GM15510 (cell line): ENCODE data around the gene ZDHHC24.
A peak's percentile ranks its signal among the peaks of the same experiment; 100 is the strongest.

ENCODE experiments used
- POLR2A ChIP-seq: IDR thresholded peaks from 3 replicates; pipeline ENCODE4 v1.6.1; 2011; ENCODE audit warnings: borderline replicate concordance; ENCODE audit not compliant: insufficient read length; ENCODE audit errors: extremely low read depth

ZDHHC24 gene, protein sequence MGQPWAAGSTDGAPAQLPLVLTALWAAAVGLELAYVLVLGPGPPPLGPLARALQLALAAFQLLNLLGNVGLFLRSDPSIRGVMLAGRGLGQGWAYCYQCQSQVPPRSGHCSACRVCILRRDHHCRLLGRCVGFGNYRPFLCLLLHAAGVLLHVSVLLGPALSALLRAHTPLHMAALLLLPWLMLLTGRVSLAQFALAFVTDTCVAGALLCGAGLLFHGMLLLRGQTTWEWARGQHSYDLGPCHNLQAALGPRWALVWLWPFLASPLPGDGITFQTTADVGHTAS

DNA sequence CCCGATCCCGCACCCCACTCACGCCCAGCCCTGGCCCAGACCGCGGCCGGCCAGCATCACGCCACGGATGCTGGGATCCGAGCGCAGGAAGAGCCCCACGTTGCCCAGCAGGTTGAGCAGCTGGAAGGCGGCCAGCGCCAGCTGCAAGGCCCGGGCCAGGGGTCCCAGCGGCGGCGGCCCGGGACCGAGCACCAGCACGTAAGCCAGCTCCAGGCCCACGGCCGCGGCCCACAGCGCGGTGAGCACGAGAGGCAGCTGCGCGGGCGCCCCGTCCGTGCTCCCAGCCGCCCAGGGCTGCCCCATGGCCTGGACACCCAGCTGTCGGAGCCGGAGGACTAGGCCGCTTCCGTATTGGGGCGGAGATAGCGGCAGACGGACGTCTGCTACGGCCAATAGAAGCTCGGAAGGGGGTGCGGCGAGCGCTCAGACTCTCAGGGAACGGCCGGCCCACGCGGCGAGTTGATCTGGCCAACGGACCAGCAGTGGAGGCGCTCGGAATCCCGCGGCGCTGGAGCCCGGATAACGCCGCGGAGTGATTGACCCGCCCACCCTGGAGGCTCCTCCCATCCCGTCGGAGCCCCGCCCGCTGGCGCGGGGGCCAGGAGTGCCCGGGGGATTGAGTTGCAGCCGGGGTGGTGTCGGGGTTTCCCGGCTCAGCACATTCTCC, at the start of gene ZDHHC24:
Gene ZDHHC24, minus strand, starts transcription at position 348 of the 667 bp plus-strand sequence. Its CDS starts 45 bp downstream, at position 303.
- TF ChIP-seq POLR2A, result peak; percentile 73

DNA sequence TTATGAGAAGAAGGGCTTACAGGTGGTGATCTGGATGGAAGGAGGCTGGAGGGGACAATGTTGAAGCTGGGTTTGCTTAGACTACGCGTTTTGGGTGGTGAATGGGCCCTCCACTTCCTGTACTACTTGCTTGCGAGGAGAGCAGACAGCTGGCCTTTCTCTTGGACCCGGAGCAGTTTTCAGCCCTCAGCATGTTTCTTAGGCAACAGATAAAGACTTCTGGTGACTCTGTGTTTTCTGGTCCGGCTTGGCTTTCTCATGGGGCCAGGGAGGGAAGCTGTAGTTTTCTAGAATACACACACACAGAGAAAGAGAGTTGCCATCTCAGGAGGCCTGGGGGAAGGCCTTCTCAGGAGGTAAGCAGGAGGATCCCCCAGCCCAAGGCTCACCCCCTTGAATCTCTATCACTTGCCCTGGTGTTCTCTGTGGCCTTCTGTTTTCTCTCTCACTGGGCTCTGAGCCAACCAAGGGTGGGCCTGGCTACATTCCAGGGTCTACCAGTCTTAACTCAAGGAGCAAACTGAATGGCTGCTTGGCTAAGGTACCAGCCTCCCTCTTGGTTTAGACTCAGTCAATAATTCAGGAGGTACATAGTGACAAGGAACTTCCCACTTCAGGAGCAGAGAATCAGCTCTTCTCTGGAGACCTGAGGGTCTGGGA, 49.5 kb upstream of the ZDHHC24 start:
- TF ChIP-seq POLR2A, result no peak

DNA sequence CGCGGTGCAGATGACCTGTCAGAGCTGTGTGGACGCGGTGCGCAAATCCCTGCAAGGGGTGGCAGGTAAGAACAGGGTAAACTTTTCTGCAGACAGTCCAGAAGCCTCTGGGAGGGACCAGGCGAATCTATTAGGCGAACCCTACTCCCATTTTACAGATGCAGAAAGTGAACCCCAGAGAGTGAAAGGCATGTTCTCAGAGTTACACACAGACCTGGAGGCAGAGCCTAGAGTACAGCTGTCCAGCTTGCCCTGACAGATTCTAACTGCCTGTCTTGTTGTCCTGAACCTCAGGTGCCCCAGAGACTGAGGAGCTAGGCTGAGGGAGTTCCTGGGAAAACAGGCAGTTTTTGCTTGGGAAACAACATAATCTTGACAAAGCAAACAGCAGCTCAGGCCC, 47.8 kb upstream of the ZDHHC24 start:
- no peak for TF ChIP-seq POLR2A

DNA sequence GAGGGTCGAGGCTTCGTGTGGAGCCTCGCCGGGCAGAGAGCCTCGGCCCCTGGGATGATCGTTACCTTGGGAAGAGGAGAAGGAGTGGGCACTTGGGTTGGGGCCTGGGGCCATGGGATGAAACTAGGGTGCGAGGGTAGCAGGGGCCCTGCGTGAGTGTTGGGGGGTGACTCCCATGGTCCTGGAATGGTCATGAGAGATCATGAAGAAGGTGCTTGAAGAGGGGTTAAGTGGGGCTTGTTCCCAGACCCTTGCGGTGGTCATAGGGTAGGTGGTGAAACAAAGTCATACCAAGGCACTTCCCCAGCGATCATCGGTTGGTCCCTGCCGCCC, 47.4 kb upstream of the ZDHHC24 start:
- no peak for TF ChIP-seq POLR2A

DNA sequence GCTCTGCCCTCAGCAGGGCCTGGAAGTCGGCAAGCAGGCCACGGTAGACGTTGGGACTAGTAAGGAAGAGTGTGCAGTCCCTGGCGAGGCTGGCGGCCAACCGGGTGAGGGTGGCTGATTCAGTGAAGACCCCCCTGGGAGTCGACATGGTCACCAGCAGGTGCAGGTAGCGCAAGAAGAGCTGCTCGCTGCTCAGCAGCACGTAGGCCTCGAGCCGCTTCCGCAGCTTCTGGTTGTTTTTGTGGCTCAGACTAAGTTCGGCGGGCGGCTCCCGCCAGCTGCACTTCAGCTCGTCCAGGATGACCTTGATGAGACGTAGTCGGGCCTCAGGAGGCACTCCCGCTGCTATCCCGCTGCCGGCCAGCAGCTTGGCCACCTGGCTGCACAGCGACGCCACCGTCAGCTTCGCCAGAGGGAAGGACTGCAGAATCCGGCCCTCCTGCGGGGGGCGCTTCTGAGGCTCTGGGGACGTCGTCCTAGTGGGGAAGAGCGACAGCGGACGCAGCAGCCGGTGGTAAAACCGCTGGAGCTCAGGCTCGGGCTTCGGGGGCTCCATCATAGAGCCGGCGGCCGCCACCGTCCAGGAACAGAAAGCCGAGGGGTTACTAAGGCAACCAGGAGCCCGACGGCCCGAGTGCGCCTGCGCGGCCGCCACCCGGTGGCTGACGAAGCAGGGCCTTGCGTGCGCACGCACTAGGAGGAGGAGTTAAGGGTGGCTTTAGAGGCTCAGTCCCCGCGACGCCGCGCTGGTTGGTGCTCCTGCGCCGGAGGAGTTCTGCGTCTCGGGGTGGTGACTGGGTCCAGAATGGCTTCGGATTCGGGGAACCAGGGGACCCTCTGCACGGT, 46.8 kb upstream of the ZDHHC24 start, which contains the start of the genes CCDC87 and CCS:
Gene CCDC87, minus strand, starts transcription at position 607 of the 846 bp plus-strand sequence. Its CDS starts 48 bp downstream, at position 559.
Gene CCS, plus strand, starts transcription at position 729 of the 846 bp plus-strand sequence. Its CDS starts 77 bp downstream, at position 806.
- TF ChIP-seq POLR2A, result peak; percentile 98

DNA sequence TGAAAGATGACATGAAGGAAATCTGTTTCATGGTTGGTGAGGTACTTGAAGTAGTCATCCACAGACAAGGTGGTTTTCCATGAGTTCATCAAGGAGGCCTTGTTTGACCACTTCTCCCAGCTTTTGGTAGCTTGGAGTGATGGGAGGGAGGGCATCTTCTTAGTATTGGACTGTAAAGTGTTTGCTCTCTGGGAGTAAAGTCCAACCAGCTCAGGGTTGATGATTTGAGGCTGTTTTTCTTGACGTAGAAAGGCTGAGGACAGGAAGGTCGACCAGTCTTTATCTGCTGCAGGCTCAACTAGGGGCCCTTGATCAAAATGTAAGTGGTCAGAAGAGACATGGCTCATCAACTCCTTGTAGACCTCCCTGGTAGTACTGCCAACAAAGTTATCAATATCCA, 45.3 kb upstream of the ZDHHC24 start:
- no peak for TF ChIP-seq POLR2A

DNA sequence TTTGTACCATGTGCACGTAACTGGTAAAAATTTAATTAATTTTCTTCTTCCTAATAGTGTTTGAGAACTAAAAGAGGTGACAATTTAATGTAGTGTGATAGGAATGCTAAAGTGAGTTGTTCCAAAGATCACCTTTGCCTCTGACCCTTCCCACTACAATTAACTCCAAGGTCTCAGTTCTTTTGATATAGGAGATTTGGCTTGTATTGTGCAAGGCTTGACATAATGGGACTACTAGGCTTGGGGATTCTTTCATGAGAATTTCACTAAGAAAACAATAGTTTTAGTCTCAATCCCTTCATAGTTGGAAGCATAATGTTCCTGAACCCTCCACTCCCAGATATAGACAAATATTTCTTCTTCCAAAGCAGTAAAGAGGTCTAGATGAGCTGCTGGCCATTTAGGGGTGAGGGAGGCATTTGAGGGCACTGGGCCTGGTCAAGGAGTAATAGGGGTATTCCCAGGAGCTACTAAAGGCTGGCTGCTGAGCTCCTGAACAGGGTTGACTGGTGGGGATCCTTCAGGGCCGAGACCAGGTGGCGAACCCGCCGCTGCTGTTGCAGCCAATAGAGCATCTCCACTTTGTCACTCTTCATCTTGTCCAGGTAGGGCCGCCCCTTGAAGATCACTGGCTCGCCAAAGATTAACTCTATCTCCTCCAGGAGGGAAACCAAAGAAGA, 44.3 kb upstream of the ZDHHC24 start:
- no peak for TF ChIP-seq POLR2A

DNA sequence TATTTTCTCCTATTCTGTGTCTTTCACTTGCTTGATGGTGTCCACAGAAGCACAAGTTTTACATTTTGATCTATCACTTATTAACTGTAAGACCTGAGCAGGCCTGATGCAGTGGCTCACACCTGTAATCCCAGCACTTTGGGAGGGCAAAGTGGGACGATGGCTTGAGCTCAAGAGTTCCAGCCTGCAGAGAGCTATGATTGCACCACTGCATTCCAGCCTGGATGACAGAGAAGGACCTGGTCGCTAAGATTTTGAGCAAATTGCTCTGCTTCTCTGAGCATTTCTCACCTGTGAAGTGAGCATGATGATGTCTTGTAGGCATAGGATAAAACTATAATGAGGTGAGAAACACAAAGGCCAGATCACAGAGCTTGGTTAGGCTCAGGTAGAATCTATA, 40.3 kb upstream of the ZDHHC24 start:
- no peak for TF ChIP-seq POLR2A

DNA sequence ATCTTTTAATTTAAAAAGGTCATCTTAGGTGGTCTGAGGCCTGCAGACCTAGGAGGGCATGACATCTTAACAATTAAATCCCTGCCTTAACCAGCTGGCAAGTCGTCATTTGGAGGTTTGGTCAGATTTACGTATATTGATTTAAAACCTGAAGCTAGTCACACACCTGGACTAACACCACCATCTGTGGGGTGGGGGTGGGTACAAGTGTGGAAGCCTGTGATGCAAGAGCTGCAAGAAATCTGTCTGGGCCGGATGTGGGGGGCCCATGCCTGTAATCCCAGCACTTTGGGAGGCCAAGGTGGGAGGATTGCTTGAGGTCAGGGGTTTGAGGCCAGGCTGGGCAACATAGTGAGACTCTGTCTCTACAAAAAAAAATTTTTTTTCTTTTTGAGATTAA, 35.4 kb upstream of the ZDHHC24 start:
- TF ChIP-seq POLR2A, result no peak

DNA sequence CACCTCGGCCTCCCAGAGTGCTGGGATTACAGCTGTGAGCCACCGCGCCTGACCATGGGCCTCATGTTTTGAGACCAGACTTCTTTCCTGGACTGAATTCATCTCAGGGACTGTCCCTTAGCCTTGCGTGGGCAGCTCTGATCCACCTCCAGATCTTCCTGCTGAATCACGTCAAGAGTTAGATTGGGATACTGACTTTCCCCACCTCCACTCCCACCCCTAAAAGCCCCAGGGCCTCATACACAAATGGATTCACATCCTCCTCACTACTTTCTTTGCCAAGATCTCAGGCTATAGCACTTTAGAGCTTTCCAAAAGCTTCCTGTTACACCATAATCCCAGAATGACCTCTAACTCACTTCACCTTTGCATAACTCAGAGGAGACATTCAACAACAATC, 35.0 kb upstream of the ZDHHC24 start:
- TF ChIP-seq POLR2A, result no peak

DNA sequence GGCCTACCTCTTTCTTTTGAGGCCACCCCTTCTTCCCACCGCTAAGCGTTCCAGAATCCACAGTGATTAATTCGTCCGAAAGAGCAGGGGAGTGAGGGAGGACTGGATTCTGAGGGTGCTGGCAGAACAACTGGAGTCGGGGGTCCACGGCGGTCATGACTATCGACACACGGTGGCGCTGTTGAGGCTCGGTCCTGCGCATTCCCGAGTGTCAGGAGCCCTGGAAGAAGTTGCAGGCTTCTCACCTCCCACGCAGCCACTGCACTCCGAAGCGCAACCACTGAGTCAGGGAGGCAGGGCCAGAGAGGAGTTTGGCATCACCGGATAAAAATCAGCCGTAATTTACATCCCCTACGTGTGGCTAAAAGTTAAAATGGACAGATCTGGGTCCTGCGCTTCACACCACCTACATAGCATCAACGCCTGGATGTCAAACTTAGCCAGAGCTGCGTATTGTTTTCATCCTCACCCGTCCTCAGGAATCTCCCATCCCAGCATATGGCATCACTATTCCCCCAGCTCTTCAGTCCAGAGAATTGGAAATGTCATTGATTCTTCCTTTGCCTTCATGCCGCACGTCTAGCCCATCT, 33.3 kb upstream of the ZDHHC24 start:
- TF ChIP-seq POLR2A, result no peak

DNA sequence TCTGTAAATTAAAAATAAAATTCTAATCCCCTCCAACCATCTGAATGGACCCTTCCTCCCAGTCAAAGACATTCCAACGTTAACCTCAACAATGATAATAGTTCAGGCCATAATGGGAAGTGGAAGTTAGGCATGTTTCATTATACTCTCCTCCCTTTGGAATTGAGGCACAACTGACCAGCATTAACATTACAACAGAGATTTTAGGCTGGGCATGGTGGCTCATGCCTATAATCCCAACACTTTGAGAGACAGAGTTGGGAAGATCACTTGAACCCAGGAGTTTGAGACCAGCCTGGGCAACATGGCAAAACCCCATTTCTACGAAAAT, 25.0 kb upstream of the ZDHHC24 start:
- TF ChIP-seq POLR2A, result no peak

DNA sequence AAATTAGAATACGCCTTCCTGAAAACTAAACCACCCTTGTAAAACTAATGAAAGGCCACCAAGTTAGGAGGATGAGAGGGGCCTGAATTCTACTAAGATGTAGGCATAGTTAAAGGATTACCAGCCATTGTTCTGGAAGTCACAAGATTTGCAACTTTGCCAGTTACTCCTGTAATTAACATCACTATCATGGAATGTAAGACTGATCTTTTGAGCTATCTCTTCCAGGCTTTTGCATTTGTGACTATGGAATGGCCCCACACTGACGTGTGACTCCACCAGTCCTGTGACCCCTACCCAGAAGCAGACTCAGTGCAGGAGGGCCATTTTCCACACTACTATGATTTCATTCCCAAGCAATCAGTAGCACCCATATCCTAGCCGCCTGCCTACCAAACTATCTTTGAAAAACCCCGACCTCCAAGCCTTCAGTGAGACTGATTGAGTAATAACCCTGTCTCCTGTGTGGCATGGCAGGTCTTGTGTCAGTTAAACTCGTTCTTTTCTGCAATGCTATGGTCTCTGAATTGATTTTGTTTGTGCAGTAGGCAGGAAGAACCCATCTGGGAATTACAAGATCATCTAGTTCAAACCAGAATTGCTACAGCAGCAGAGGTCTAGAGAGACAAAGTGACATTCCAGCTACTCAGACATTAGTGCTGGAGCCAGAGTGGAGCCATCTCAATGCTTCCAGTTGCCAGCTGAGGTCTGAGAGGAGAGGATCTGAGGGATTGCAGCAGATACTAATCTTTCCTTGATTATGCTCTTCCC, 24.4 kb upstream of the ZDHHC24 start:
- TF ChIP-seq POLR2A, result no peak
